Astrocyte (in vitro differentiated cells and primary cell): ENCODE data around the gene SEMA3G. TPM values are rescaled to one million over a fixed set of nuclear protein-coding genes. Genes with fewer than 3 reads are reported as not detected.

Experiments used
- DNase-seq: peaks from one replicate; pipeline ENCODE4 v3.0.0-alpha.2; 2010; ENCODE audit warnings: low read depth
- FAIRE-seq: peaks from 2 replicates; lab custom pipeline; 2011; peaks lifted over from hg19 to GRCh38; lab: Jason Lieb, UNC
- H2AFZ ChIP-seq: 2 replicates; pipeline ENCODE4 v1.6.0; 2012; ENCODE audit warnings: low read depth, low read length, inconsistent platforms
- H3K27ac ChIP-seq: 2 replicates; pipeline ENCODE4 v1.5.1; 2011; ENCODE audit warnings: low read depth, low read length, inconsistent platforms
- H3K27me3 ChIP-seq: 2 replicates; pipeline ENCODE4 v1.6.0; 2011; ENCODE audit warnings: low read length, inconsistent platforms; ENCODE audit not compliant: insufficient read depth
- H3K36me3 ChIP-seq: 2 replicates; pipeline ENCODE4 v1.5.1; 2011; ENCODE audit warnings: low read length, inconsistent platforms; ENCODE audit not compliant: insufficient read depth
- H3K4me1 ChIP-seq: 2 replicates; pipeline ENCODE4 v1.5.1; 2011; ENCODE audit warnings: low read length, inconsistent platforms; ENCODE audit not compliant: insufficient read depth
- H3K4me2 ChIP-seq: 2 replicates; pipeline ENCODE4 v1.6.0; 2012; ENCODE audit warnings: low read length, inconsistent platforms
- H3K4me3 ChIP-seq: 2 replicates; pipeline ENCODE4 v1.5.1; 2011; ENCODE audit warnings: low read depth, mild to moderate bottlenecking, low read length, inconsistent platforms; ENCODE audit not compliant: insufficient read depth
- H3K79me2 ChIP-seq: 2 replicates; pipeline ENCODE4 v1.6.0; 2012; ENCODE audit warnings: mild to moderate bottlenecking, low read length, inconsistent platforms; ENCODE audit not compliant: insufficient read depth
- H3K9ac ChIP-seq: 2 replicates; pipeline ENCODE4 v1.6.0; 2012; ENCODE audit warnings: mild to moderate bottlenecking, low read length, inconsistent platforms
- H3K9me3 ChIP-seq: 2 replicates; pipeline ENCODE4 v1.5.1; 2012; ENCODE audit warnings: low read depth, mild to moderate bottlenecking, low read length, inconsistent platforms; ENCODE audit not compliant: insufficient read depth
- H4K20me1 ChIP-seq: 2 replicates; pipeline ENCODE4 v1.6.0; 2012; ENCODE audit warnings: low read length, inconsistent platforms; ENCODE audit not compliant: insufficient read depth
- H3K27ac Mint-ChIP-seq: one replicate; pipeline ENCODE4 v1.8.0; 2021; ENCODE audit warnings: mild to moderate bottlenecking, mixed read lengths; ENCODE audit not compliant: unreplicated experiment
- H3K27me3 Mint-ChIP-seq: one replicate; pipeline ENCODE4 v1.8.0; 2021; ENCODE audit warnings: low read depth, mixed read lengths; ENCODE audit not compliant: unreplicated experiment
- H3K36me3 Mint-ChIP-seq: one replicate; pipeline ENCODE4 v1.8.0; 2021; ENCODE audit warnings: low read depth, mixed read lengths; ENCODE audit not compliant: unreplicated experiment
- H3K4me1 Mint-ChIP-seq: one replicate; pipeline ENCODE4 v1.8.0; 2021; ENCODE audit warnings: low read depth, mixed read lengths; ENCODE audit not compliant: unreplicated experiment
- H3K4me3 Mint-ChIP-seq: one replicate; pipeline ENCODE4 v1.8.0; 2021; ENCODE audit warnings: mild to moderate bottlenecking, moderate library complexity, mixed read lengths; ENCODE audit not compliant: unreplicated experiment
- H3K9me3 Mint-ChIP-seq: one replicate; pipeline ENCODE4 v1.8.0; 2021; ENCODE audit warnings: mild to moderate bottlenecking, mixed read lengths; ENCODE audit not compliant: unreplicated experiment
- CTCF ChIP-seq: IDR thresholded peaks from 2 replicates; pipeline ENCODE4 v1.5.1; 2011; ENCODE audit warnings: low read depth, mild to moderate bottlenecking, inconsistent platforms, low read length, moderate library complexity; ENCODE audit not compliant: insufficient read depth
- EZH2 ChIP-seq: IDR thresholded peaks from 2 replicates; pipeline ENCODE4 v1.6.1; 2012; ENCODE audit warnings: mild to moderate bottlenecking, low read length, inconsistent platforms; ENCODE audit not compliant: insufficient read depth
- total RNA-seq: library from RNA; stranded (reverse); gene quantifications from 2 replicates; pipeline ENCODE4 v1.2.1, GENCODE V29; 2021

SEMA3G gene
- total RNA-seq, 1 donor from 2014 or later = 0.09 TPM

- Histone ChIP-seq H3K27ac (no peak overlapping the region), H3K4me1 (peaks cover 31% of the 10 kb centered on the region), H3K27me3 (no peaks in the 10 kb centered on the region), H3K4me2 (no peak overlapping the region), H3K4me3 (no peak overlapping the region), H3K9ac (no peak overlapping the region), H2AFZ (no peak overlapping the region), H3K36me3 (peaks cover 8% of the 10 kb centered on the region), H3K79me2 (no peaks in the 10 kb centered on the region), H4K20me1 (peaks cover 28% of the 10 kb centered on the region), H3K9me3 (no peaks in the 10 kb centered on the region)
- Mint-ChIP-seq H3K9me3 (no peaks in the 10 kb centered on the region), H3K27me3 (no peaks in the 10 kb centered on the region), H3K4me1 (peaks cover 20% of the 10 kb centered on the region), H3K27ac (no peak overlapping the region), H3K4me3 (no peak overlapping the region), H3K36me3 (peaks cover 8% of the 10 kb centered on the region)
- no peak for TF ChIP-seq EZH2
- no peak for TF ChIP-seq CTCF
- FAIRE-seq = no peak
- DNase-seq = no peak
These were observed 48.5 kb upstream of the SEMA3G start for GRCh38 chr3:52493232-52494017.

- Mint-ChIP-seq H3K4me1 (peaks cover 20% of the 10 kb centered on the region), H3K9me3 (no peaks in the 10 kb centered on the region), H3K4me3 (no peak overlapping the region), H3K27ac (peak overlapping the region; percentile 41), H3K27me3 (no peaks in the 10 kb centered on the region), H3K36me3 (peaks cover 10% of the 10 kb centered on the region)
- peaks cover 8% of the 10 kb centered on the region for H3K36me3 ChIP-seq
- no peak overlapping the region for H2AFZ ChIP-seq
- H3K9me3 ChIP-seq = no peaks in the 10 kb centered on the region
- FAIRE-seq (no peak), DNase-seq (no peak)
- H3K9ac ChIP-seq = no peak overlapping the region
- H3K27ac ChIP-seq = no peak overlapping the region
- no peak overlapping the region for H3K4me3 ChIP-seq
- no peaks in the 10 kb centered on the region for H3K27me3 ChIP-seq
- TF ChIP-seq CTCF = no peak
- no peak for TF ChIP-seq EZH2
- H3K4me1 ChIP-seq = peaks cover 23% of the 10 kb centered on the region
- no peaks in the 10 kb centered on the region for H3K79me2 ChIP-seq
- no peak overlapping the region for H3K4me2 ChIP-seq
- peaks cover 28% of the 10 kb centered on the region for H4K20me1 ChIP-seq
These were observed 47.2 kb upstream of the SEMA3G start for GRCh38 chr3:52492059-52492458.
